HEK293T (cell line): ENCODE data around the gene NCEH1.
A peak's percentile ranks its signal among the peaks of the same experiment; 100 is the strongest.

Experiments used
- ARNT ChIP-seq: fragments of 450-650 bp; IDR thresholded peaks from 2 replicates; pipeline ENCODE4 v1.6.1; 2017; ENCODE audit warnings: mild to moderate bottlenecking
- BHLHE40 ChIP-seq: fragments of 450-650 bp; IDR thresholded peaks from 2 replicates; pipeline ENCODE4 v1.6.1; 2016; ENCODE audit warnings: mild to moderate bottlenecking, moderate library complexity, borderline replicate concordance
- ELF4 ChIP-seq: fragments of 450-650 bp; IDR thresholded peaks from 2 replicates; pipeline ENCODE4 v1.6.1; 2017; ENCODE audit warnings: antibody characterized with exemption
- FOXA1 ChIP-seq: fragments of 450-650 bp; IDR thresholded peaks from 2 replicates; pipeline ENCODE4 v1.6.1; 2016; ENCODE audit warnings: mild to moderate bottlenecking
- FOXK2 ChIP-seq: fragments of 450-650 bp; IDR thresholded peaks from 2 replicates; pipeline ENCODE4 v1.6.1; 2016; ENCODE audit warnings: mild to moderate bottlenecking
- FOXM1 ChIP-seq: fragments of 450-650 bp; IDR thresholded peaks from 2 replicates; pipeline ENCODE4 v1.6.1; 2017; ENCODE audit warnings: mild to moderate bottlenecking, borderline replicate concordance
- HDGF ChIP-seq: fragments of 450-650 bp; IDR thresholded peaks from 2 replicates; pipeline ENCODE4 v1.6.1; 2017; ENCODE audit warnings: antibody characterized with exemption, borderline replicate concordance
- L3MBTL2 ChIP-seq: fragments of 450-650 bp; conservative IDR thresholded peaks from 2 replicates; pipeline ENCODE4 v1.6.1; 2016; ENCODE audit warnings: mild to moderate bottlenecking
- NFRKB ChIP-seq: fragments of 450-650 bp; IDR thresholded peaks from 2 replicates; pipeline ENCODE4 v1.6.1; 2016; ENCODE audit warnings: mild to moderate bottlenecking, moderate library complexity
- PKNOX1 ChIP-seq: fragments of 450-650 bp; IDR thresholded peaks from 2 replicates; pipeline ENCODE4 v1.6.1; 2016
- SUZ12 ChIP-seq: fragments of 450-650 bp; IDR thresholded peaks from 2 replicates; pipeline ENCODE4 v1.6.1; 2016; ENCODE audit warnings: mild to moderate bottlenecking
- ZNF384 ChIP-seq: fragments of 450-650 bp; IDR thresholded peaks from 2 replicates; pipeline ENCODE4 v1.6.1; 2016

GRCh38 chr3:172710664-172711453 is at the start of gene NCEH1:
- TF ChIP-seq FOXM1 (no peak), ARNT (no peak), L3MBTL2 (no peak), ZNF384 (no peak), FOXK2 (no peak), SUZ12 (no peak), NFRKB (no peak), PKNOX1 (peak; percentile 27; the same call in 1 of the 2 replicates), ELF4 (no peak), BHLHE40 (no peak), FOXA1 (no peak), HDGF (no peak)
